ENCODE results near the gene LMCD1.
A peak's percentile ranks its signal among the peaks of the same experiment; 100 is the strongest.

The LMCD1 gene

GRCh38 chr3:8484409-8485140 lies 17.0 kb upstream of the LMCD1 start:
- DNase-seq (ENCODE audit: low read depth): no peak

GRCh38 chr3:8485141-8485870 lies 16.3 kb upstream of the LMCD1 start:
- DNase-seq (ENCODE audit: low read depth): no peak

GRCh38 chr3:8485943-8486342 lies 15.7 kb upstream of the LMCD1 start:
- DNase-seq (ENCODE audit: low read depth): no peak

GRCh38 chr3:8486434-8486833 lies 15.2 kb upstream of the LMCD1 start:
- no peak for DNase-seq (ENCODE audit: low read depth)

GRCh38 chr3:8486936-8487335 lies 14.7 kb upstream of the LMCD1 start:
- DNase-seq (ENCODE audit: low read depth): no peak

GRCh38 chr3:8488411-8488810 lies 13.2 kb upstream of the LMCD1 start:
- no peak for DNase-seq (ENCODE audit: low read depth)

- DNase-seq (ENCODE audit: low read depth): no peak
Observed at GRCh38 chr3:8488877-8489276, 12.7 kb upstream of the LMCD1 start.

- DNase-seq (ENCODE audit: low read depth): no peak
Observed at GRCh38 chr3:8489278-8489792, 12.3 kb upstream of the LMCD1 start.

GRCh38 chr3:8490079-8490552 lies 11.5 kb upstream of the LMCD1 start:
- peak; percentile 99 for DNase-seq (ENCODE audit: low read depth)

GRCh38 chr3:8491271-8492144 lies 10.1 kb upstream of the LMCD1 start:
- no peak for DNase-seq (ENCODE audit: low read depth)

- DNase-seq (ENCODE audit: low read depth): no peak
Observed at GRCh38 chr3:8492744-8493511, 8.7 kb upstream of the LMCD1 start.

- DNase-seq (ENCODE audit: low read depth): no peak
Observed at GRCh38 chr3:8493744-8494143, 7.9 kb upstream of the LMCD1 start.

GRCh38 chr3:8494327-8494726 lies 7.3 kb upstream of the LMCD1 start:
- DNase-seq (ENCODE audit: low read depth): no peak

- DNase-seq (ENCODE audit: low read depth): no peak
Observed at GRCh38 chr3:8497582-8497981, 4.0 kb upstream of the LMCD1 start.

- no peak for DNase-seq (ENCODE audit: low read depth)
Observed at GRCh38 chr3:8499181-8499611, 2.4 kb upstream of the LMCD1 start.

- peak; percentile 66 for DNase-seq (ENCODE audit: low read depth)
Observed at GRCh38 chr3:8500319-8500988, 1.2 kb upstream of the LMCD1 start.

- DNase-seq (ENCODE audit: low read depth): no peak
Observed at GRCh38 chr3:8500989-8501370, 643 bp upstream of the LMCD1 start.

GRCh38 chr3:8503461-8503860 lies 1.8 kb downstream of the LMCD1 start:
- no peak for DNase-seq (ENCODE audit: low read depth)

GRCh38 chr3:8503871-8504610 lies 2.4 kb downstream of the LMCD1 start:
- DNase-seq (ENCODE audit: low read depth): no peak

GRCh38 chr3:8504611-8504973 lies 3.0 kb downstream of the LMCD1 start:
- DNase-seq (ENCODE audit: low read depth): no peak

All from GM04503 (cell line).